GM12874 (cell line): ENCODE data around the gene TAF1A.

ENCODE experiments used
- TF ChIP-seq, protein P1 (sequence below): IDR thresholded peaks from 2 replicates; pipeline ENCODE4 v1.5.1; 2011; ENCODE audit warnings: low read depth, mild to moderate bottlenecking, control low read depth, low read length, moderate library complexity; ENCODE audit not compliant: insufficient read depth

Gene TAF1A

GRCh38 chr1:222613627-222614026 is 23.9 kb upstream of the TAF1A start:
- TF ChIP-seq, protein P1, sequence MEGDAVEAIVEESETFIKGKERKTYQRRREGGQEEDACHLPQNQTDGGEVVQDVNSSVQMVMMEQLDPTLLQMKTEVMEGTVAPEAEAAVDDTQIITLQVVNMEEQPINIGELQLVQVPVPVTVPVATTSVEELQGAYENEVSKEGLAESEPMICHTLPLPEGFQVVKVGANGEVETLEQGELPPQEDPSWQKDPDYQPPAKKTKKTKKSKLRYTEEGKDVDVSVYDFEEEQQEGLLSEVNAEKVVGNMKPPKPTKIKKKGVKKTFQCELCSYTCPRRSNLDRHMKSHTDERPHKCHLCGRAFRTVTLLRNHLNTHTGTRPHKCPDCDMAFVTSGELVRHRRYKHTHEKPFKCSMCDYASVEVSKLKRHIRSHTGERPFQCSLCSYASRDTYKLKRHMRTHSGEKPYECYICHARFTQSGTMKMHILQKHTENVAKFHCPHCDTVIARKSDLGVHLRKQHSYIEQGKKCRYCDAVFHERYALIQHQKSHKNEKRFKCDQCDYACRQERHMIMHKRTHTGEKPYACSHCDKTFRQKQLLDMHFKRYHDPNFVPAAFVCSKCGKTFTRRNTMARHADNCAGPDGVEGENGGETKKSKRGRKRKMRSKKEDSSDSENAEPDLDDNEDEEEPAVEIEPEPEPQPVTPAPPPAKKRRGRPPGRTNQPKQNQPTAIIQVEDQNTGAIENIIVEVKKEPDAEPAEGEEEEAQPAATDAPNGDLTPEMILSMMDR = no peak

- TF ChIP-seq, protein P1 = no peak
Measured at GRCh38 chr1:222610728-222611127, 21.0 kb upstream of the TAF1A start.

DNA sequence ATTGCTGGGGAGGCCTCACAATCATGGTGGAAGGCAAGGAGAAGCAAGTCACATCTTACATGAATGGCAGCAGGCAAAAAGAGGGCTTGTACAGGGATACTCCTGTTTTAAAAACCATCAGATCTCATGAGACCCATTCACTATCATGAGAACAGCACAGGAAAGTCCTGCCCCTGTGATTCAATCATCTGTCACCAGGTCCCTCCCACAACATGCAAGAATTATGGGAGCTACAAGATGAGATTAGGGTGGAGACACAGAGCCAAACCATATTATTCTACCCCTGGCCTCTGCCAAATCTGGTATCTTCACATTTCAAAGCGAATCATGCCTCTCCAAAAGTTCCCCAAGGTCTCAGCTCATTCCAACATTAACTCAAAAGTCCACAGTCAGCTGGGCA is 17.0 kb upstream of the TAF1A start:
- TF ChIP-seq, protein P1 = no peak

DNA sequence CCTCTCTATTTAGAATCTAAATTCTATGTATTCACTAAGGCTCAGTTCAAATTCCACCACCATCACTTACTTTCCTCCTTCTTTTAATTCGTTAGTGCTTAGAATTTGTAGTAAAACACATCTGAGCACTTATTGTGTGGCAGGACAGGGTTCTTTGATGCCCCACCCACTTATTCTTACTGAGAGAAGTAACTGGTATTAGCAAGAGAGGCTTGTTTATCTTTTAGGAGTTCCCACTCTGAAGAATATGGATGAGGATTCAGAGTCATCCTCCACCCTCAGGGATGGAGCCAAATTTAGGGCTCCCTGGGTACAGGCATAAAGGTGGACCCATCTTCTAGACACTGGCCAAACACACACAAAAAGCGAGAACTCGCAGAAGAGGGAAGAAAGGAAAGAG is 11.5 kb upstream of the TAF1A start:
- TF ChIP-seq, protein P1 = no peak

GRCh38 chr1:222600281-222600680 is 10.5 kb upstream of the TAF1A start:
- TF ChIP-seq, protein P1 = no peak

GRCh38 chr1:222596696-222597095 is 7.0 kb upstream of the TAF1A start:
- TF ChIP-seq, protein P1 = no peak

DNA sequence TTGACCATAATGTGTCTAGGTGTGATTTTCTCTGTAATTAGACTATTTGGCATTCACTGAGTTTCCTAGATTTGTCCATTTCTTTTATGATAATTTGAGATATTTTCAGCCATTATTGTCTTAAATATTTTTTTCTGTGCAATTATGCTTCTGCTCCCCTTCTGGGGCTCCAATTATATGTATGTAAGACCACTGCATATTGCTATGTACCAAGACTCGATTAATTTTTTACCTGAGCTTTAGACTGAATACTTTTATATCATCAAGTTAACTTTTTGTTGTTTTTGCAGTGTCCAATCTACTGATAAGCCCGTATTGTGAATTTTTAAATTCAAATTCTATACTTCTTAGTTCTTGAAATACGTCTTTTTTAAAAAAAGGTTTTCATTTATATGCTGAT is 5.1 kb upstream of the TAF1A start:
- TF ChIP-seq, protein P1 = no peak

DNA sequence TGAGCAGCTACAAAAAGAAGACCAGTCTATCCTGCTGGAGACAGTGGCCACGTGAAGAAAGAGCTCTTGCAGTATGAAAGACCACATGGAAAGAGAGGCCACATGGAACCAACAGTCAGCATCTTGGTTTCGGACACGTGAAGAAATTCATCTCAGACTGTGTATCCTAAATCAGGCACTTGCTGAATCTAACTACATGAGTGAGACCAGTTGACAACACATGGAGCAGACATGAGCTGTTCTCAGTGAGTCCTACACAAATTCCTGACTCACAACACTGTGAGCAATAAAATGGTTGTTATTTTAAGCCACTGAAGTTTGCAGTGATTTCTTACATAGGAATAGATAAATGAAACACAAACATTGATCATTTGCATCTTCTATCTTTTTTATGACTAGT is 2.4 kb upstream of the TAF1A start:
- TF ChIP-seq, protein P1 = no peak
